HCT116 (cell line): ENCODE measurements around the gene RPL29.

Experiments
- CTCF ChIP-seq, 3 experiments: fragments of 200-600 bp in 1 of 3; sonication (generic) in 1 of 3; IDR thresholded peaks in 2 of 3; conservative IDR thresholded peaks in 1 of 3; 2 replicates each; pipeline ENCODE4 v1.5.1; 2012 to 2017; ENCODE audit warnings: low read depth in 2 of 3, low read length in 2 of 3, antibody characterized with exemption in 1 of 3, borderline replicate concordance in 1 of 3, control low read depth in 1 of 3, mild to moderate bottlenecking in 1 of 3, mixed read lengths in 1 of 3, mixed run types in 1 of 3, moderate library complexity in 1 of 3; ENCODE audit not compliant: insufficient read depth in 1 of 3
- EGR1 ChIP-seq: IDR thresholded peaks from 2 replicates; pipeline ENCODE4 v1.6.1; 2012; ENCODE audit warnings: low read depth
- EZH2 ChIP-seq: fragments of 200-600 bp; sonication (generic); IDR thresholded peaks from 2 replicates; pipeline ENCODE4 v1.6.1; 2017; ENCODE audit warnings: antibody characterized with exemption, mixed run types
- POLR2A ChIP-seq: IDR thresholded peaks from 2 replicates; pipeline ENCODE4 v1.7.0; 2011; ENCODE audit warnings: borderline replicate concordance; ENCODE audit not compliant: insufficient read depth, insufficient read length; ENCODE audit errors: extremely low read depth
- POLR2AphosphoS5 ChIP-seq: IDR thresholded peaks from 2 replicates; pipeline ENCODE4 v1.6.1; 2011; ENCODE audit warnings: mild to moderate bottlenecking, low read depth, low read length, moderate library complexity
- YY1 ChIP-seq: IDR thresholded peaks from 2 replicates; pipeline ENCODE4 v1.6.1; 2011; ENCODE audit warnings: low read length, low read depth, moderate library complexity, mild to moderate bottlenecking; ENCODE audit not compliant: insufficient replicate concordance; ENCODE audit errors: extremely low read depth
- ZNF274 ChIP-seq: fragments of 200-500 bp; sonication (Bioruptor generic); IDR thresholded peaks from 2 replicates; pipeline ENCODE4 v1.6.1; 2014; ENCODE audit warnings: mild to moderate bottlenecking, low read depth, low read length, inconsistent platforms

DNA sequence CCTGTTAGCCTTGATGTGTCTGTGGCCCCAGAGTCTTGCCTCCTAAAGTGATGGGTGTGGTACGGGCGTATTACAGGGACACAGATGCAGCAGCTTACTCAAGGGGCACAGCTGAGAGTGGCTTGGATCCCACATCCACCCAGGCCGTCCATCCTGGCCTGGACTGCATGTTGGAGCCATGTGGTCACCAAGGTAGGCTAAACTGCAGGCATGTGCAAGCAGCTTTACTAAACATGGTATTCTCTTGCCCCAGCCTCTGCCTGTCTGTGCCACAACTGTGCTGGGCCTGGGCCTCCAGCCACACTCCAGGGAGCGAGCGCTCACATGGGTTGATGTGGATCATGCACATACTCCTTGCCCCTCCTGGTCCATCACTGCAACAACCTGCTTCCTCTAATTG lies 46.6 kb downstream of the RPL29 start:
- no peak for TF ChIP-seq CTCF (IDR thresholded peaks at IDR 0.05 in 2 of 3, conservative IDR thresholded peaks at IDR 0.05 in 1 of 3; ENCODE audit: borderline replicate concordance in 1 of 3, insufficient read depth in 1 of 3, low read depth in 2 of 3, low read length in 2 of 3)
- no peak for TF ChIP-seq POLR2A
- TF ChIP-seq EZH2, result no peak
- no peak for TF ChIP-seq YY1
- no peak for TF ChIP-seq POLR2AphosphoS5
- no peak for TF ChIP-seq EGR1
- TF ChIP-seq ZNF274, result no peak
